Measurements from ENCODE around the gene NELL2.

GRCh38 chr12:44649693-44650092 lies 226.4 kb downstream of the NELL2 start:
- TF ChIP-seq EZH2 (IDR thresholded peaks at IDR 0.05) (no peak), POLR2AphosphoS5 (IDR thresholded peaks at IDR 0.05; ENCODE audit: borderline replicate concordance, low read depth, low read length) (no peak)

Data from SK-N-MC (cell line).